Measurements from ENCODE around the gene EIF4E3.

Gene EIF4E3

GRCh38 chr3:71742621-71743020 is 17.4 kb upstream of the EIF4E3 start:
- TF ChIP-seq, protein P1, sequence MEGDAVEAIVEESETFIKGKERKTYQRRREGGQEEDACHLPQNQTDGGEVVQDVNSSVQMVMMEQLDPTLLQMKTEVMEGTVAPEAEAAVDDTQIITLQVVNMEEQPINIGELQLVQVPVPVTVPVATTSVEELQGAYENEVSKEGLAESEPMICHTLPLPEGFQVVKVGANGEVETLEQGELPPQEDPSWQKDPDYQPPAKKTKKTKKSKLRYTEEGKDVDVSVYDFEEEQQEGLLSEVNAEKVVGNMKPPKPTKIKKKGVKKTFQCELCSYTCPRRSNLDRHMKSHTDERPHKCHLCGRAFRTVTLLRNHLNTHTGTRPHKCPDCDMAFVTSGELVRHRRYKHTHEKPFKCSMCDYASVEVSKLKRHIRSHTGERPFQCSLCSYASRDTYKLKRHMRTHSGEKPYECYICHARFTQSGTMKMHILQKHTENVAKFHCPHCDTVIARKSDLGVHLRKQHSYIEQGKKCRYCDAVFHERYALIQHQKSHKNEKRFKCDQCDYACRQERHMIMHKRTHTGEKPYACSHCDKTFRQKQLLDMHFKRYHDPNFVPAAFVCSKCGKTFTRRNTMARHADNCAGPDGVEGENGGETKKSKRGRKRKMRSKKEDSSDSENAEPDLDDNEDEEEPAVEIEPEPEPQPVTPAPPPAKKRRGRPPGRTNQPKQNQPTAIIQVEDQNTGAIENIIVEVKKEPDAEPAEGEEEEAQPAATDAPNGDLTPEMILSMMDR (IDR thresholded peaks at IDR 0.05; ENCODE audit: borderline replicate concordance, control extremely low read depth, extremely low read depth, insufficient read depth, missing control alignments): no peak
- in situ Hi-C loops (cut with MboI; ENCODE audit: low sequenced_read_pairs, unreplicated experiment): no loop called here
- DNase-seq (ENCODE audit: low spot score): no peak

GRCh38 chr3:71734881-71735280 is 9.7 kb upstream of the EIF4E3 start:
- TF ChIP-seq, protein P1 (IDR thresholded peaks at IDR 0.05; ENCODE audit: borderline replicate concordance, control extremely low read depth, extremely low read depth, insufficient read depth, missing control alignments): no peak
- no peak for DNase-seq (ENCODE audit: low spot score)
- in situ Hi-C loops (cut with MboI; ENCODE audit: low sequenced_read_pairs, unreplicated experiment): no loop called here

- in situ Hi-C loops (cut with MboI; ENCODE audit: low sequenced_read_pairs, unreplicated experiment): no loop called here
- DNase-seq (ENCODE audit: low spot score): no peak
- TF ChIP-seq, protein P1 (IDR thresholded peaks at IDR 0.05; ENCODE audit: borderline replicate concordance, control extremely low read depth, extremely low read depth, insufficient read depth, missing control alignments): no peak
Measured at GRCh38 chr3:71733319-71733718, 8.1 kb upstream of the EIF4E3 start.

- DNase-seq (ENCODE audit: low spot score): no peak
- in situ Hi-C loops (cut with MboI; ENCODE audit: low sequenced_read_pairs, unreplicated experiment): no loop called here
- TF ChIP-seq, protein P1 (IDR thresholded peaks at IDR 0.05; ENCODE audit: borderline replicate concordance, control extremely low read depth, extremely low read depth, insufficient read depth, missing control alignments): no peak
Measured at GRCh38 chr3:71732637-71733036, 7.4 kb upstream of the EIF4E3 start.

DNA sequence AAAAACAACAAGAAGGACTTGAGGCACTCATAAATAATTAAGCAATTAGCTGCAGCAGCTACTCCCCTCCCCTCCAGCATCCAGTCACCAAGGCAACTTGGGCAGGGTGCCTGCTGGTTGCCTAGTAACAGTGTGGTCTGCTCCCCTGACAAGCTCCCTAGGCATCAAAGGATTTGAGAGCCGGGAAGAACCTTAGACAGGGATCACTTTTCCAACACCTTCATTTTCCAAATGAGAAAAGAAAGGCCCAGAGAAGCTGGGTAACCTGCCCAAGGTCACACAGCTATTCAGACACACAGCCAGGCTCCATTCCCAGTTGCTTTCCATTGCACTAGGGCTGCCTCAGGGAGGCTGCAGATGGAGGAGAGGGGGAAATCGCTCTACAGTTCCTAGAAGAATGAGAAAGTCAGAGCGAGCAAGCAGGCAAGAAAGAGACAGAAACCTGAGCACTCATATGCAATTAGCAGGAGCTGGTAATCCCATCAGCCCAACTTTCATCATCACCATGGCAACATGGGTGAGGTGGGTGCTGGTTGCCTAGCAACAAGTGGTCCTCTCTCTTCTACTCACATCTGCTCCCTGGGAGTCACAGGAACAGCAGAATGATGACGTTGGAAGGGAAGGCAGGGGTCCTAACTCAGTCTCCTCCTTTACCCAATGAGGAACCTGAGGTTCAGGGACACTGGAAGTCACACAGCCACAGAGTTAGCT is 3.6 kb upstream of the EIF4E3 start:
- DNase-seq (ENCODE audit: low spot score): no peak
- TF ChIP-seq, protein P1 (IDR thresholded peaks at IDR 0.05; ENCODE audit: borderline replicate concordance, control extremely low read depth, extremely low read depth, insufficient read depth, missing control alignments): no peak
- in situ Hi-C loops (cut with MboI; ENCODE audit: low sequenced_read_pairs, unreplicated experiment): no loop called here

GRCh38 chr3:71726146-71726545 is 944 bp upstream of the EIF4E3 start:
- in situ Hi-C loops (cut with MboI; ENCODE audit: low sequenced_read_pairs, unreplicated experiment): no loop called here
- TF ChIP-seq, protein P1 (IDR thresholded peaks at IDR 0.05; ENCODE audit: borderline replicate concordance, control extremely low read depth, extremely low read depth, insufficient read depth, missing control alignments): no peak
- no peak for DNase-seq (ENCODE audit: low spot score)
